Gastrocnemius medialis (tissue), 4 donors: Measurements from ENCODE around the gene PIGQ. TPM values are rescaled to one million over a fixed set of nuclear protein-coding genes. Genes with fewer than 3 reads are reported as not detected.

Experiments
- ATAC-seq, 2 donors: fragments of 150-250 bp; one replicate each; pipeline ENCODE4 v1.9.1; 2016
- DNase-seq, 2 donors: peaks; one replicate each; pipeline ENCODE4 v3.0.0-alpha.2; 2019
- H3K27ac ChIP-seq, 4 donors: fragments of 200-600 bp; sonication (generic); 1 replicate in 1 of 4; 2 replicates in 3 of 4; pipeline ENCODE4 v1.5.1; 2016 to 2018; ENCODE audit warnings: mild to moderate bottlenecking in 2 of 4, moderate library complexity in 1 of 4
- H3K27me3 ChIP-seq, 3 donors: fragments of 200-600 bp; sonication (generic) in 2 of 3; 1 replicate in 1 of 3; 2 replicates in 2 of 3; pipeline versions ENCODE4 v1.5.1 to v1.6.0; 2016 to 2019; ENCODE audit warnings: mild to moderate bottlenecking in 1 of 3, moderate library complexity in 1 of 3
- H3K36me3 ChIP-seq, 2 donors: fragments of 200-600 bp; sonication (generic) in 1 of 2; one replicate each; pipeline ENCODE4 v1.5.1; 2017 to 2018
- H3K4me1 ChIP-seq, 2 donors: fragments of 200-600 bp; sonication (generic) in 1 of 2; one replicate each; pipeline ENCODE4 v1.5.1; 2016 to 2017; ENCODE audit warnings: mild to moderate bottlenecking in 2 of 2
- H3K4me3 ChIP-seq, 4 donors: fragments of 200-600 bp; sonication (generic) in 3 of 4; 1 replicate in 1 of 4; 2 replicates in 3 of 4; pipeline ENCODE4 v1.5.1; 2016 to 2019; ENCODE audit warnings: mild to moderate bottlenecking in 2 of 4
- H3K9me3 ChIP-seq, 3 donors: fragments of 200-600 bp; sonication (generic) in 2 of 3; 1 replicate in 1 of 3; 2 replicates in 2 of 3; pipeline ENCODE4 v1.5.1; 2016 to 2019
- POLR2A ChIP-seq, 2 donors: fragments of 450-650 bp; IDR thresholded peaks; one replicate each; pipeline ENCODE4 v1.6.1; 2017; ENCODE audit warnings: antibody characterized with exemption in 2 of 2, mild to moderate bottlenecking in 2 of 2, moderate library complexity in 2 of 2
- in situ Hi-C, 4 donors: fragments of 200-750 bp; cut with MboI; loops; one replicate each; pipeline versions ENCODE4 v1.15.0 to v1.8.0; 2017; ENCODE audit warnings: low sequenced_read_pairs in 4 of 4
- intact Hi-C: fragments of 100-400 bp; cut with DNase I; formaldehyde crosslinking; loops from one replicate; pipeline ENCODE4 v1.15.1; 2023; ENCODE audit warnings: low total_unique reads
- total RNA-seq, 4 donors: library from RNA; depleted of rRNA; stranded (reverse); fragments of >200 nt; gene quantifications; one replicate each; pipeline versions ENCODE4 v1.1.0 to v1.2.3, GENCODE V29; 2016
- TF ChIP-seq, protein P1 (sequence below), 5 experiments: fragments of 450-650 bp in 3 of 5; fragments of 200-600 bp in 2 of 5; sonication (generic) in 2 of 5; IDR thresholded peaks in 4 of 5; conservative IDR thresholded peaks in 1 of 5; 1 replicate in 4 of 5; 2 replicates in 1 of 5; pipeline ENCODE4 v1.5.1; 2016 to 2019; ENCODE audit warnings: antibody characterized with exemption in 5 of 5, mild to moderate bottlenecking in 3 of 5, moderate library complexity in 3 of 5

Gene PIGQ
- total RNA-seq, 4 donors from 2014 or later = 22.2 to 47.3 (median 38.5) TPM

DNA sequence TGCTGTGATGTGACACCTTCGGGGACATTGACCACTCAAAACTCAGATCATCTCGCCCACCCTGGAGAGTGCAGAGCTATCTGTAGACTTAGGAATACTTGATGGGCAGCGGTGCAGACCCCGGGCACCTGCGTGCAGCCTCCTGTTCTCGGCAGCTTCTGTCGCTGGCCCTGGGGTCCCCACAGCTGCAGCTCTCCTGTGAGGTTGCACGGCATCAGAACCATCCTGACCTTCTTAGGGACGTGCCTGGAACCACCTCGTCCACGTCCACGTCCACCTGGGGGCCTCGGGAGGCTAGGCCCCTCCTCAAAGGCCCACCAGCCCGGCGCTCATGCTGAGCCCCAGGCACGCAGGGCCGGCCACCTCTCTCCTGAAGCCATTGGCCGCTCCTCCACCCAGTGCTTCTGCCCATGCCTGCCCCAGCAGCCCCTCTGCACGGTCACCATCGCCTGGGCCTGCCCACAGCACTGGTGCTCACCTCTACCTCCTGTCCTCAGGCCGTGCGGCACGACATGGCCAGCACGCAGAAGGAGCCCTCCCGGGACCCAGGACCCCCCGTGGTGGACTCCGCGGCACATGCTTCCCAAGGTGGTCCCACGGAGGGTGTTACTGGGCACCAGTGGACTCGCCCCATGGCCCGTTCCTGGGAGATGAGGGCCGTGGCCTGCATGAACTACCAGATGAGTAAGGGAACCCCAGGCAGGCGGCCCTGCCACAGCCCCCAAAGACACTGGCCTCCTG, 58.7 kb downstream of the PIGQ start:
- DNase-seq (no peak), ATAC-seq (no peak)
- intact Hi-C loops (no loop called here), in situ Hi-C loops (no loop called here)
- Histone ChIP-seq H3K4me3 (no peak overlapping the region), H3K9me3 (no peaks in the 10 kb centered on the region), H3K4me1 (peaks cover 11 to 12% of the 10 kb centered on the region in 2 donors), H3K36me3 (peaks cover 0 to 11% of the 10 kb centered on the region in 2 donors), H3K27me3 (no peaks in the 10 kb centered on the region), H3K27ac (no peak overlapping the region)
- no peak for TF ChIP-seq POLR2A (IDR thresholded peaks at IDR 0.05)
- TF ChIP-seq, protein P1, sequence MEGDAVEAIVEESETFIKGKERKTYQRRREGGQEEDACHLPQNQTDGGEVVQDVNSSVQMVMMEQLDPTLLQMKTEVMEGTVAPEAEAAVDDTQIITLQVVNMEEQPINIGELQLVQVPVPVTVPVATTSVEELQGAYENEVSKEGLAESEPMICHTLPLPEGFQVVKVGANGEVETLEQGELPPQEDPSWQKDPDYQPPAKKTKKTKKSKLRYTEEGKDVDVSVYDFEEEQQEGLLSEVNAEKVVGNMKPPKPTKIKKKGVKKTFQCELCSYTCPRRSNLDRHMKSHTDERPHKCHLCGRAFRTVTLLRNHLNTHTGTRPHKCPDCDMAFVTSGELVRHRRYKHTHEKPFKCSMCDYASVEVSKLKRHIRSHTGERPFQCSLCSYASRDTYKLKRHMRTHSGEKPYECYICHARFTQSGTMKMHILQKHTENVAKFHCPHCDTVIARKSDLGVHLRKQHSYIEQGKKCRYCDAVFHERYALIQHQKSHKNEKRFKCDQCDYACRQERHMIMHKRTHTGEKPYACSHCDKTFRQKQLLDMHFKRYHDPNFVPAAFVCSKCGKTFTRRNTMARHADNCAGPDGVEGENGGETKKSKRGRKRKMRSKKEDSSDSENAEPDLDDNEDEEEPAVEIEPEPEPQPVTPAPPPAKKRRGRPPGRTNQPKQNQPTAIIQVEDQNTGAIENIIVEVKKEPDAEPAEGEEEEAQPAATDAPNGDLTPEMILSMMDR (IDR thresholded peaks at IDR 0.05 in 4 of 5, conservative IDR thresholded peaks at IDR 0.05 in 1 of 5) = no peak

DNA sequence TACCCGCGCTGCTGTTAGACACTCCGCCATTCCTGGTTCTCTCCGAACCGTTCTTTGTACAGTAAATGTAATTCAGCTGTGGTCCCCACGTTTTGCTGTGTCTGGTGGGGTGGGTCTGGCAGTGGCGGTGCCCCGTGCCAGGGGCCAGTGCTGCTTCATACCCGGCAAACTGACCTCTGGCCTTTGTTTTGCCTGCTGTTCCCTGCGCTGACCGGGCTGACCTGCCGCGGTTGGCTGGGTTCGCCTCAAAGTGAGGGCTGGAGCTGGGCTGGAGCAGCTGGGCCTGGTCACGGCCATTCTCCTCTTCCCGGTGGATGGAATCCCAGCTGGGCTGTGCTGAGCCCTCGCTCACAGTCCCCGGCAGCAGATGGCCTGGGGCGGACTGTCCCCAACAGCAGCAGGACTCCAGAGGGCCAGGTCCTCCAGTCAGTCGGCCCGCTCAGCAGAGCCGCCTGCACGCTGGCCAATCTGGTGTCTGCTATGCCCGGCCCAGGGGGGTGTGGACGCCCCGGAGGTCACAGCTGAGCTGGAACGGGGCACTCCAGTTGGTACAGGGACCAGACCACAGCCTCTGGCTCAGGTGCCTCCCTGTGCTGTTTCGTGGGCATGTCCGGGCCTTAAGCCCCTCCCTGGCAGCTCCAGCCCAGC, 59.5 kb downstream of the PIGQ start:
- H3K36me3 ChIP-seq = peaks cover 0 to 18% of the 10 kb centered on the region in 2 donors
- DNase-seq (no peak), ATAC-seq (peak in 1 of 2 donors; percentile 17)

DNA sequence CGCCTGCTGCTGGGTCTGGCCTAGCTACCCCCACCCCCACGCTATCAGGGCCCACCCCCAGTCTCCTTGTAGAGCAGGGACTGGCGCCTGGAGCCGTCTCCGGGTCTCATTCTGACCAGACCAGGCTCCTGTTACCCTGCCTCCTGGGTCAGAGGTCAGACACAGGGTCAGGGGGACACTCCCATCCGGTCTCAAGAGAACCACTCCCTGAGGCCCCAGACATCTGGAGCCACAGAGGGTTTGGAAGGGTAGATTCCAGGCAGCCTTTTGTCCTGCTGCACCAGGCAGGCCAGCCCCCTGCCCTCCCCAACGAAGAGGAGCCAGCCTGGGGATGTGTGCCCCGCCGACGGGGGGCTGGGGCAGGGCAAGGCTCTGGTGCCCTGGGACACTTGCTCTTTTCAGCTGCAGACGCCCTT, 60.1 kb downstream of the PIGQ start:
- intact Hi-C loops (no loop called here), in situ Hi-C loops (no loop called here)
- Histone ChIP-seq H3K27ac (peak overlapping the region in 3 of 4 donors; percentile 7 to 36 (median 27)), H3K27me3 (no peaks in the 10 kb centered on the region), H3K9me3 (no peaks in the 10 kb centered on the region), H3K4me3 (no peak overlapping the region), H3K4me1 (peaks cover 11 to 12% of the 10 kb centered on the region in 2 donors), H3K36me3 (peaks cover 0 to 19% of the 10 kb centered on the region in 2 donors)
- peak in 1 of 2 donors; percentile 4 for ATAC-seq
- TF ChIP-seq, protein P1 (IDR thresholded peaks at IDR 0.05 in 4 of 5, conservative IDR thresholded peaks at IDR 0.05 in 1 of 5) = no peak
- TF ChIP-seq POLR2A (IDR thresholded peaks at IDR 0.05) = no peak
- DNase-seq = no peak

More for the DNA sequence above, 59.5 kb downstream of the PIGQ start:
- no peak overlapping the region for H3K4me3 ChIP-seq
- in situ Hi-C loops = no loop called here
- H3K27ac ChIP-seq = peak overlapping the region; percentile 7 to 36 (median 22)
- H3K27me3 ChIP-seq = no peaks in the 10 kb centered on the region
- intact Hi-C loops = no loop called here
- TF ChIP-seq POLR2A (IDR thresholded peaks at IDR 0.05) = no peak
- TF ChIP-seq, protein P1 (IDR thresholded peaks at IDR 0.05 in 4 of 5, conservative IDR thresholded peaks at IDR 0.05 in 1 of 5) = no peak
- H3K9me3 ChIP-seq = no peaks in the 10 kb centered on the region
- H3K4me1 ChIP-seq = peaks cover 11 to 12% of the 10 kb centered on the region in 2 donors

DNA sequence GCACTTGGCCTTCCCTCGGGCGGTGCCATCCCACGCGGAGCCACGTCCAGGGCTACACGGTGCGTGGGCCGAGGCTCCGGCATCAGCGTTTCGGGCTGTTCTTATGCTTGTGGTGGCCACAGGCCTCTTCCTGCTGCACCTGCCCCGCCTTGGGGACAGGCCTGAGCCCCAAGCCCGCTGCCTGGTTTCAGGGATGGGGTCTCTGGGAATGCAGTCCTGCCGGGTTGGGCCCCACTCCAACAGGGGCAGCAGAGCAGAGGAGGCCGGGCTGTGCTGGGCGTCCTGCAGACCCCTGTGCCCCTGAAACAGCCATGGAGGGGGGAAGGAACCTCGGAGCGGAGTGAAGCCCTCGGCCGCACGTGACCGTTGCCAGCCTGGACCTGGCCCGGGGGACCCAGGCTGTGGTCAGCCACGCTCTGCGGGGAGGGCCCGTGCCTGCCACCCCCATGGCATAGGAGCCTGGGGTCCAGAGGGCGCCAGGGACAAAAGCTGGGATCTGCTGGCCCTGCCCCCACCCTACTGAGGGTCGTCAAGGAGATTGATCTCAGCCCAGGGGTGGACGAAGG, 60.6 kb downstream of the PIGQ start:
- DNase-seq = no peak
- intact Hi-C loops = no loop called here
- no peaks in the 10 kb centered on the region for H3K9me3 ChIP-seq
- no peak for TF ChIP-seq POLR2A (IDR thresholded peaks at IDR 0.05)
- no peak for ATAC-seq
- H3K27ac ChIP-seq = peak overlapping the region in 2 of 4 donors; percentile 7 to 36
- H3K27me3 ChIP-seq = no peaks in the 10 kb centered on the region
- H3K36me3 ChIP-seq = peaks cover 0 to 19% of the 10 kb centered on the region in 2 donors
- in situ Hi-C loops = no loop called here
- no peak overlapping the region for H3K4me3 ChIP-seq
- H3K4me1 ChIP-seq = peaks cover 14 to 15% of the 10 kb centered on the region in 2 donors
